ENCODE results near the gene MYORG.

- TF ChIP-seq CTCF (IDR thresholded peaks at IDR 0.05 in 4 of 5, conservative IDR thresholded peaks at IDR 0.05 in 1 of 5) (no peak), POLR2A (IDR thresholded peaks at IDR 0.05) (no peak)
Measured at GRCh38 chr9:34412336-34412735, 35.6 kb upstream of the MYORG start.
